GM18907 (cell line): ENCODE data around the gene PRELID2.
"Not testable (repeated sequence)": the region's sequence is repeated elsewhere in the genome, so short reads cannot be mapped to it uniquely, and the experiment has no call there.

Source experiments
- ATAC-seq: cut with Tn5 transposase; IDR thresholded peaks from one replicate; pipeline ENCODE4 v1.9.1; 2021; ENCODE audit warnings: mild to moderate bottlenecking, moderate library complexity; ENCODE audit not compliant: unreplicated experiment

The PRELID2 gene

GRCh38 chr5:145798503-145798902 is 36.6 kb downstream of the PRELID2 start:
- not testable (repeated sequence) for ATAC-seq

GRCh38 chr5:145797336-145797735 is 37.8 kb downstream of the PRELID2 start:
- no peak for ATAC-seq

- ATAC-seq = no peak
Observed at GRCh38 chr5:145796318-145796717, 38.8 kb downstream of the PRELID2 start.

- no peak for ATAC-seq
Observed at GRCh38 chr5:145793574-145793973, 41.6 kb downstream of the PRELID2 start.

- ATAC-seq = no peak
Observed at GRCh38 chr5:145792840-145793239, 42.3 kb downstream of the PRELID2 start.

GRCh38 chr5:145791866-145792265 is 43.3 kb downstream of the PRELID2 start:
- no peak for ATAC-seq

- ATAC-seq = no peak
Observed at GRCh38 chr5:145787996-145788395, 47.1 kb downstream of the PRELID2 start.

- ATAC-seq = no peak
Observed at GRCh38 chr5:145787507-145787906, 47.6 kb downstream of the PRELID2 start.

GRCh38 chr5:145787001-145787400 is 48.1 kb downstream of the PRELID2 start:
- ATAC-seq = no peak

GRCh38 chr5:145780982-145781381 is 54.2 kb downstream of the PRELID2 start:
- no peak for ATAC-seq

GRCh38 chr5:145778144-145778900 is 56.8 kb downstream of the PRELID2 start:
- no peak for ATAC-seq

- ATAC-seq = no peak
Observed at GRCh38 chr5:145777445-145778063, 57.6 kb downstream of the PRELID2 start.

- ATAC-seq = no peak
Observed at GRCh38 chr5:145776886-145777285, 58.3 kb downstream of the PRELID2 start.

GRCh38 chr5:145775893-145776444 is 59.2 kb downstream of the PRELID2 start:
- ATAC-seq = no peak

- ATAC-seq = no peak
Observed at GRCh38 chr5:145775411-145775810, 59.7 kb downstream of the PRELID2 start.

GRCh38 chr5:145774442-145774841 is 60.7 kb downstream of the PRELID2 start:
- ATAC-seq = no peak

GRCh38 chr5:145772466-145772865 is 62.7 kb downstream of the PRELID2 start:
- ATAC-seq = no peak

- ATAC-seq = no peak
Observed at GRCh38 chr5:145768863-145769262, 66.3 kb downstream of the PRELID2 start.

- ATAC-seq = no peak
Observed at GRCh38 chr5:145764325-145764724, 70.8 kb downstream of the PRELID2 start.

- no peak for ATAC-seq
Observed at GRCh38 chr5:145762833-145763232, 72.3 kb downstream of the PRELID2 start.

- no peak for ATAC-seq
Observed at GRCh38 chr5:145761254-145761653, 73.9 kb downstream of the PRELID2 start.

GRCh38 chr5:145760660-145761059 is 74.5 kb downstream of the PRELID2 start:
- no peak for ATAC-seq
